Lung microvascular endothelial cell (primary cell): ENCODE measurements around the gene GHRL. TPM values are rescaled to one million over a fixed set of nuclear protein-coding genes. Genes with fewer than 3 reads are reported as not detected.

Experiments
- DNase-seq, 2 donors: peaks; one replicate each; pipeline versions ENCODE4 v3.0.0 to v3.0.0-alpha.2; 2010; ENCODE audit warnings: low read depth in 2 of 2
- total RNA-seq: library from RNA; depleted of rRNA; stranded (reverse); fragments of >200 nt; gene quantifications from 2 replicates; pipeline ENCODE4 v1.2.1, GENCODE V29; 2014

GHRL gene
- total RNA-seq, 1 donor from 2014 or later, result 0.40 TPM

DNA sequence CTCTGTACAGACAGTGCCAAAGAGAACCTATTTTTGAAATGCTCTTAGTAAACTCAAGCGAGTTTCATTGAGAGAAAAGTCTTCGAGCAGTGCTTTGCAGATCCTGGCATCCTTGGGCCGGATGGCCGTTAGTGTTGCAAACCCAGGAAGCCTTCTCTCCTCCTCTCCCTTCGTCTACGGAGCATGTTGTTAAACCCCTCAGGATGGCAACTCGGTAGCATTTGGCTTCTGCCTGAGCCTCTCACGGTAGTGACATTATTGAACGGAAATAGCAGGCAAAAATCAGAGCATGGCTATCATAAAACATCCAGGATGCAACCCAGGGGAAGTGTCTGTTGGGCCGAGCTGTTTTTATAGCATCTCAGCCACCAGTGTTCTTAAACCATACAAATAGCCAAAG, 34.8 kb upstream of the GHRL start:
- no peak for DNase-seq

- DNase-seq, result peak in 1 of 2 donors; percentile 18
Measured at GRCh38 chr3:10322352-10322710, 29.6 kb upstream of the GHRL start.

DNA sequence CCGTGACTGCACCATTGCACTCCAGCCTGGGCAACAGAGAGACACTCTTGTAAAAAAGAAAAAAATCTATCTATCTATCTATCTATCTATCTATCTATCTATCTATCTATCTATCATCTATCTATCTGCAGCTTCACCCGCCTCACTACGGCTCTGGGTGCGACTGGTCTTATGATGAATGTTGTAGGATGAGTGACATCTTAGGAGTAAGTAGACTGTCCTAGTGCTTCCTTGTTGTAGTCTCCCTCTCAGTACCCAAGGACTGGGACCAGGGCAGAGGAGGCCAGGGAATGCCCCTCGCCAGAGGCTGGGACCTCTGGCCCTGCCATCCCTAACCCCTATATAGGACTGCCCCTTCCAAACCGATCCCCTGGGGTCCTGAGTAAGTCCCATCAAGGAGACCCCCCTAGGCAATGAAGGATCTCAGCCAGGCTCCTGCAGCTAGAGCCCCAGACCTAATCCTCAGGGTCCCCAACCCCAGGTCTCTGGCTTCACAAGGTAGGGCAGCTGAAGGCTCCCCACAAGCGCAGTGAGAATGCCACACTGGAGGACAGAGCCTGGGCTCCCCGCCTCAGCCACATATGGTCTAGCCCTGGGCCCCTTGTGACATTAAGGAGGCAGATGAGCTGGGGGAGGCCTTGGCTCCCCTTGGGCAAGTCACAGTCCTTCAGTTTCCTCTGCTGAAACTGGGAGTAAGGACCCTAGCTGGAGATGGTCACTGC, 29.0 kb upstream of the GHRL start:
- DNase-seq, result no peak

DNA sequence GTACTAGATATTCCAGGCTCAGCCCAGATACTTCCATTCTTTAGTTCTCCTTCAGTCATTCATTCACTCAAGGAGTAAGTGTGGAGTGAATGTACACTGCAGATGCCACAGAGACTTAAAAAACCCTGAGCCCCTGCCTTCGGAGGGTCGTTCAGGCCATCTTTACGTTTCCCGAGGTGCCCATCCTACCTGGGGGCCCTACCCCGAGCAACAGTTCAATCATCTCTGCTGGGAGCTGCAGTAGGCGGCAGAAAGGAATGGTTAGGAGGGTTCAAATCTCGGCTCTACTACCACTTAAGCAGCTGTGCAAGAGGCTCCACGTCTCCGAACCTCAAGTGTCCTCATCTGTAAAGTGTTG, 27.6 kb upstream of the GHRL start:
- DNase-seq, result no peak

- no peak for DNase-seq
Measured at GRCh38 chr3:10319804-10320203, 27.1 kb upstream of the GHRL start.

GRCh38 chr3:10319251-10319650, 26.5 kb upstream of the GHRL start:
- no peak for DNase-seq

- no peak for DNase-seq
Measured at GRCh38 chr3:10317961-10318350, 25.2 kb upstream of the GHRL start.

GRCh38 chr3:10317311-10317960, 24.7 kb upstream of the GHRL start:
- DNase-seq, result peak in 1 of 2 donors; percentile 42

- no peak for DNase-seq
Measured at GRCh38 chr3:10315771-10316344, 23.1 kb upstream of the GHRL start.

- no peak for DNase-seq
Measured at GRCh38 chr3:10315101-10315500, 22.4 kb upstream of the GHRL start.

- DNase-seq, result peak; percentile 49 to 83
Measured at GRCh38 chr3:10312861-10313260, 20.1 kb upstream of the GHRL start.

DNA sequence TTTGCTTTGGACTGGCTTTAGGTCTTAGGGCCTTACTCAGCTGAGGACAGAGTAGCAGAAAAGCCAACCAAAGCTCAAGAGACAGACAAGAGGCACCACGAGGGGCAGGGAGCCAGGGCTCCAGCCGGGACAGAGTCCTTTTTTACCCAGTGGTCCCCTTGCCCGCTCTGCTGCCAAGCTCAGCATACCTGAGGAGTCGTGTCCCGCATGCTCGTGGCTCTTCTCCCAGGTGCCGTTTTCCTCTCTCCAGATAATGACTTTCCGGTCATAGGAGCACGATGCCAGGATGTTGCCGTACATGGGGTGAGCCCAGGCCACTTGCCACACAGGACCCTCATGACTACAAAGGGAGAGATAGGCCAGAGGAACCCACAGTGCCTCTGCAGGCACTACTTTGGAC, 19.6 kb upstream of the GHRL start:
- DNase-seq, result peak in 1 of 2 donors; percentile 16

DNA sequence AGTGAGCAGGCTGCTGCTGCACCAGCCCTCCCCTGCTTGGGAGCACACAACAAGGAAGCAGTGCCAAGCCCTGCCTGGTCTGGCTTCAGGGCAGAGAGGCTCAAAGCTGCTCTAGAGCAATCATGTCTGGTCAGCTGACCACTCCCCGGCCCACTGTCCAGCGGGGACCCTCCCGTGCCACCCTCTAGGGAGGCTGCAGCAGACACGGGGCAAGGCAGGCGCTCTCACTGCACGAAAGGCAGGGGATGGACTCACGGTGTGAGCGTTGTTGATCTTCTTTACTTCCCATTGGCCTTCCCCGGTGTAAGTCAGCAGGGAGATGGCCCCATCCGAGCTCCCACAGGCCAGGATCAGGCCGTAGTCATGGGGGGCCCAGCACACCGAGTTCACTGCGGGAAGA, 19.0 kb upstream of the GHRL start:
- DNase-seq, result no peak

- peak in 1 of 2 donors; percentile 20 for DNase-seq
Measured at GRCh38 chr3:10310578-10310977, 17.8 kb upstream of the GHRL start.

- DNase-seq, result peak; percentile 62 to 87
Measured at GRCh38 chr3:10309736-10310135, 17.0 kb upstream of the GHRL start.

- DNase-seq, result no peak
Measured at GRCh38 chr3:10308678-10309077, 15.9 kb upstream of the GHRL start.

DNA sequence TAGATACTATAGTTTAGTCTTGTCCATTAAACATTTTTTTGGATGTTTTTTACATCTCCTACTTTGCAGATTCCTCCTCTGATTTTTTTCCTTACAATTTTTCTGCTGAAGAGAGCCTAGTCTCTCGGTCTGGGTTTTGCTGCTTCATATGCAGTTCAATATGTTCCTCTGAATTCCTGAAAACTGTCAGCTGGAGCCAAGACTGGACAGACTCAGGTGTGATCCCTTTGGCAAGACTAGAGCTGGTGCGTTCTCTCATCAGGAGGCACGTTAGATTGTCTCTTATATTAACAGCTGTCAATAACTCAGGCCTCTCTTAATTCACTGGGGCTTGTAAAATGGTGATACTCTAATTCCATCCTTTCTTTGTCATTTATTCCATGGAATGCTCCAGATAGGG, 13.4 kb upstream of the GHRL start:
- no peak for DNase-seq

- DNase-seq, result no peak
Measured at GRCh38 chr3:10305331-10305902, 12.7 kb upstream of the GHRL start.

DNA sequence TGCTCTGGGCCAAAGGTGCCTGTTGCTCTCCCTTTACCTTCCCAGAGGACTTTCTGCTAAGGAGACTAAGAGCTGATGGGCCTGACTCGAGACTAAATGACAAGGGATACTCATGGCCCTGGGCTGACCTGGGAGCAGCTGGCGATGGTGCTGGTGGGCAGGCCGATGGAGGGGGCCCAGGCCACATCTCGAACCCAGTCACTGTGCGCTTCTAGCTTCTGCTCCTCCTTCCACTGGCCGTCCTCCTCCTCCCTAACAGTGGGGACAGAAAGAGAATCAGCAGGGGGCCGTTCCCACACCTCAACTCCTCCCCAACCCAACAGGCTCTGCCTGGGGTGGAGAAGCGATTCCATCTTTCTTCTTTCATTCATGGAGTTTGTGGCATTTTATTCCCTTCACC, 12.2 kb upstream of the GHRL start:
- no peak for DNase-seq

- no peak for DNase-seq
Measured at GRCh38 chr3:10303785-10304184, 11.0 kb upstream of the GHRL start.

- DNase-seq, result no peak
Measured at GRCh38 chr3:10303105-10303504, 10.4 kb upstream of the GHRL start.

DNA sequence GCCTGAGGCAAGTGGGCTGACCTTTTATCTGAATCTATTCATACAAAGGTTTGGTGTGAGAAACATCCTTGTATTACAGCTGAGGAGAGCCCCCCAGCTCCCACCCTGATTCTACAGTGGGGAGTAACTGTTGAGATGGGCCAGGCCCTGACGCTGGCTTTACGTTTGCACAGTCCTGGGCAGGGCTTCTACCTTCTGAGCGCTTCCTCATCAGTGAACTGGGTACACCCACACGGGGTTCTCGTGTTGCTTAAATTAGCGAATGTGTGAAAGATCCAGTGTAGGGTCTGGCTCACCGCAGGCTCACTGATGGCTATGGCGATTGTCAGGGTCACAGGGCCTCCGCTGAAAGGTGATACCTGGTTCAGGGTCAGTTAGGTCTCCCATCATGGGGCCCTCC, 7.3 kb upstream of the GHRL start:
- DNase-seq, result no peak

- DNase-seq, result peak; percentile 25 to 61
Measured at GRCh38 chr3:10299679-10300078, 6.9 kb upstream of the GHRL start.
